ENCODE data around the gene TTLL10.
"Not testable (repeated sequence)": the region's sequence is repeated elsewhere in the genome, so short reads cannot be mapped to it uniquely, and the experiment has no call there.

The TTLL10 gene

GRCh38 chr1:1141911-1142250, 31.8 kb upstream of the TTLL10 start:
- no peak for DNase-seq

- DNase-seq: not testable (repeated sequence)
Observed at GRCh38 chr1:1142352-1142751, 31.3 kb upstream of the TTLL10 start.

GRCh38 chr1:1142844-1143243, 30.8 kb upstream of the TTLL10 start:
- DNase-seq: no peak

- DNase-seq: no peak
Observed at GRCh38 chr1:1143636-1144035, 30.0 kb upstream of the TTLL10 start.

- DNase-seq: no peak
Observed at GRCh38 chr1:1144122-1144842, 29.4 kb upstream of the TTLL10 start.

- no peak for DNase-seq
Observed at GRCh38 chr1:1144843-1145546, 28.7 kb upstream of the TTLL10 start.

- DNase-seq: no peak
Observed at GRCh38 chr1:1145547-1145914, 28.1 kb upstream of the TTLL10 start.

- no peak for DNase-seq
Observed at GRCh38 chr1:1146026-1146425, 27.7 kb upstream of the TTLL10 start.

- no peak for DNase-seq
Observed at GRCh38 chr1:1146596-1146995, 27.1 kb upstream of the TTLL10 start.

GRCh38 chr1:1148061-1148460, 25.6 kb upstream of the TTLL10 start:
- DNase-seq: no peak

- no peak for DNase-seq
Observed at GRCh38 chr1:1148569-1148968, 25.1 kb upstream of the TTLL10 start.

GRCh38 chr1:1149416-1149815, 24.3 kb upstream of the TTLL10 start:
- no peak for DNase-seq

GRCh38 chr1:1150100-1150499, 23.6 kb upstream of the TTLL10 start:
- no peak for DNase-seq

GRCh38 chr1:1151306-1151705, 22.4 kb upstream of the TTLL10 start:
- DNase-seq: no peak

GRCh38 chr1:1152431-1152830, 21.2 kb upstream of the TTLL10 start:
- not testable (repeated sequence) for DNase-seq

GRCh38 chr1:1153215-1153614, 20.5 kb upstream of the TTLL10 start:
- not testable (repeated sequence) for DNase-seq

GRCh38 chr1:1153874-1154273, 19.8 kb upstream of the TTLL10 start:
- no peak for DNase-seq

GRCh38 chr1:1155258-1155657, 18.4 kb upstream of the TTLL10 start:
- DNase-seq: no peak

GRCh38 chr1:1156140-1157032, 17.3 kb upstream of the TTLL10 start:
- no peak for DNase-seq

- no peak for DNase-seq
Observed at GRCh38 chr1:1157033-1157365, 16.7 kb upstream of the TTLL10 start.

GRCh38 chr1:1157426-1157913, 16.2 kb upstream of the TTLL10 start:
- peak; percentile 88 to 90 for DNase-seq

- peak; percentile 13 to 44 for DNase-seq
Observed at GRCh38 chr1:1157914-1158710, 15.6 kb upstream of the TTLL10 start.
